Epidermal melanocyte (primary cell): Measurements from ENCODE around the gene ITPKB.
"Not testable (repeated sequence)": the region's sequence is repeated elsewhere in the genome, so short reads cannot be mapped to it uniquely, and the experiment has no call there.

ENCODE experiments used
- DNase-seq: peaks from one replicate; pipeline ENCODE4 v3.0.0; 2011; ENCODE audit warnings: low spot score; ENCODE audit not compliant: insufficient read length

The ITPKB gene

GRCh38 chr1:226625832-226626576 lies 113.1 kb downstream of the ITPKB start:
- no peak for DNase-seq

- no peak for DNase-seq
Measured at GRCh38 chr1:226625326-226625725, 113.8 kb downstream of the ITPKB start.

- no peak for DNase-seq
Measured at GRCh38 chr1:226624526-226624925, 114.6 kb downstream of the ITPKB start.

DNA sequence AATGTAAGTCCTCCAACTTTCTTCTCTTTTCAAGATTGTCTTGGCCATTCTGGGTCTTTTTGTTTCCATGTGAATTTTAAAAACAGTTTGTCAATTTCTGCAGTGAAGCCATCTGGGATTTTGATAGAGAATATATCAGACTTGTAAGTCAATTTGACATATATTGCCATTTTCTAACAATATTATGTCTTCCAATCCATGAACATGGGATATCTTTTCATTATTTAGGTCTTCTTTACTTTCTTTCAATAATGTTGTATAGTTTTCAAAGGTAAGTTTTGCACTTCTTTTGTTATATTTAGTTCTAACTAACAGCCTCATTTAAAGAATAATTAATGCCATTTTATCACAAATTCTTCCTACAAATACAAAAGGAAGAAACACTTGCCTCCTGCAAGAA lies 117.1 kb downstream of the ITPKB start:
- no peak for DNase-seq

- DNase-seq = no peak
Measured at GRCh38 chr1:226619031-226619430, 120.1 kb downstream of the ITPKB start.

- no peak for DNase-seq
Measured at GRCh38 chr1:226618380-226618779, 120.7 kb downstream of the ITPKB start.

DNA sequence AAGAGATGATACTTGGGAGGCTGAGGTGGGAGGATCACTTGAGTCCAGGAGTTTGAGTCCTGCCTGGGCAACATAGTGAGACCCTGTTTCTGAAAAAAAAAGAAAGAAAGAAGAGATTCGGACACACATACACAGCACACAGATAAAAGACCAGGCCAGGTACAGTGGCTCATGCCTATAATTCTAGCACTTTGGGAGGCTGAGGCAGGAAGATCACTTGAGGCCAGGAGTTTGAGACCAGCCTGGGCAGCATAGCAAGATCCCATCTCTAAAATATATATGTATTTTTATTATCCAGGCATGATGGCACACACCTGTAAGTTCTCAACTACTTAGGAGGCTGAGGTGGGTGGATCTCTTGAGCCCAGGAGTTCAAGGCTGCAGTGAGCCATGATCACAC lies 121.4 kb downstream of the ITPKB start:
- not testable (repeated sequence) for DNase-seq

DNA sequence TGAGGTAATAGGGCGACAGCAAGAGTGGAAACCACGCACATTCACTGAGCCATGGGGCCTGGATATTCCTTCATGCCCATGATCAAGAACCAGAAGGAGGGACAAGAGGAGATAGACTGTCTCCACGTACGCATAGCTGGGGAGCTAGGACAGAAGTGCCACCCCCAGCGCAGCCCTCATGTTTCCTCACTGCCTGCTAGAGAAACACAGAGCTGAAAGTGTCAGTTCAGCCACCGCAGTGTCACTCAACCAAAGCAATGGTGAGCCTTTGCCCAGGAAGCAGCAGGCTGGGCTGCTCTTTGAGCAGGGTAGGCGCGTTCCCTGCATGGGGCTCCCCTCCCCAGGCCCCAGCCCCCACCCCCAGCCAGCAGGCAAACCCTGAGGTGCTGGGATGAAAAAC lies 122.0 kb downstream of the ITPKB start:
- no peak for DNase-seq

- DNase-seq = no peak
Measured at GRCh38 chr1:226616636-226617035, 122.4 kb downstream of the ITPKB start.

GRCh38 chr1:226615876-226616275 lies 123.2 kb downstream of the ITPKB start:
- DNase-seq = no peak

DNA sequence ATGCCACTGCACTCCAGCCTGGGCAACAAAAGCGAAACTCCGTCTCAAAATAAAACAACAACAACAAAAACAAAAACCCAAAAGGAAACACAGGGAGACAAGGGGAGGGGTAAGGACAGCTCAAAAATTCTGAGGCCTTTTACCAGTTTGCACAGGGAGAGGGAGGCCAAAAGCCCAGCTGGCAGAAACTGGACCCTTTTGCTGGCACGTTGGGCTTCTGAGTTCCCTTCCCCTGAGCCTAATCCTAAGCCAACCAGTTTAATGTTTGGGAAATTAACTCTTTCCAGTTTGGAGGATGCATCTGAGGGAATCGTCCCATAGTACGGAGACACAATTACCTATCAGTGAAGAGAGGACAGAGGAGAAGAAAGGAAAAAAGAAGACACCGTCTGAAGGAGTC lies 127.1 kb downstream of the ITPKB start:
- not testable (repeated sequence) for DNase-seq

- DNase-seq = no peak
Measured at GRCh38 chr1:226611301-226611700, 127.8 kb downstream of the ITPKB start.

GRCh38 chr1:226610671-226611070 lies 128.4 kb downstream of the ITPKB start:
- no peak for DNase-seq

- peak; percentile 76 for DNase-seq
Measured at GRCh38 chr1:226609836-226610455, 129.1 kb downstream of the ITPKB start.

- DNase-seq = peak; percentile 50
Measured at GRCh38 chr1:226608699-226609505, 130.2 kb downstream of the ITPKB start.

DNA sequence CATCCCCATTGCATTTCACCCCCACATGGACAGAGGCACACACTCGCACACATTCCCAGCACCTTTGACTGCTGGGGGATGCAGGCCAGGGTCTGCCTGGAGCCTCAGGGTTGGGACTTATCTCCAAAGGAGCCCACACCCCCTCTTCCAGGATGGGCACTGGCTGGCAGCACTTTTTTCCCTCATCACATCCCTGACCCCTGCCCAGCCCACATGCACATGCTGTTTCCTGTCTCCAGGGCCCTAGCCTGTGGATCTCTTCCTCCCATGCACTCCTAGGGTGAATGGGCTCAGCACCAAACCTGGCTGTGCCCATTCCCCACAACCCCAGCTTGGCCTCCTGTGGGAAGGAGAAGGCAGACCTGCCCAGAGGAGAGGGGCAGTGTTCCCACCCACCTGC lies 131.3 kb downstream of the ITPKB start:
- no peak for DNase-seq

GRCh38 chr1:226607268-226607660 lies 131.8 kb downstream of the ITPKB start:
- no peak for DNase-seq

DNA sequence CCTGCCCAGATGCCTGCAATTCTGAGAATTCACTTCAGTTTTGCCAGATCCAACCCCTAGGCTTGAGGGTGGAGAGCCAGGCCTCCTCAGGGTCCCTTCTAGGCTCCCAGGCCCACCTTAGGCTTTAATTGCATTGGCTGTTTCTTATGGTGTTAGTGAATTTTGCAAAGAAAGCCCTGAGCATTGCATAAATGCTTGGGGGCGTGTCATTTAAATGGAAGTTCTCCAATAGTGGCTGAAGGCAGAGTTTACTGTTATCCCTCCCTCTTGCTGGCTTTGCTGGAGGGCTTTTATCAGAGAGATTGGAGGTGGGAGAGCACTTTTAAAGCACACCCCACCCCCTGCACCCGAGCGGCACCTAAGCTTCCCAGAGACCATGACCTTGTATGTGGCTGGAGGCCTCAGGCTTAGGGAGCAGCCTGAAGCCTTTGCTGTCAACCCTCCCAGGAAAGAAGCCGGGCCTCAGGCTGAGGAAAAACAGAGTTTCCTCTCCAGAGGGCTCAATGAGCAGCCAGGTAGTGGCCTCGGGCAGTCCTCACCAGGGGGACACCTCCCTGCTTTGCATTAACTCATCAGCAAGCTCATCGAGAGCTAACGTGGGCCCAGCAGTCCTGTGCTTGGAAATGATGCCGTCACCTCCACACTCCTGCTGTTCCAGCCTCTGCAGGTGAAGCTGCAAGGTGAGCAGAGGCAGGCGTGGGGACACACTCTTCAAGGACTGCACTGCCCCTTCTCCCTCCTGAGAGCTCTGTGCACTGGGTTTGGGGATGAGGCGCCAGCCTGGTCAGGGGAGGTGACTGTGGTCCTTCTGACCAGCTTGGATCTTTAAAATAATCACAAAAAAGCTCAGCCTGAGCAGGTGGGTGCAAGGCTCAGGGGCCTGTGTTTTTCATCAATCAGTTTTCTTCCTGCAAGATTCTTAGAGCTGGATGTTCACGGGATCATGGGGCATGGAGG lies 132.5 kb downstream of the ITPKB start:
- no peak for DNase-seq

DNA sequence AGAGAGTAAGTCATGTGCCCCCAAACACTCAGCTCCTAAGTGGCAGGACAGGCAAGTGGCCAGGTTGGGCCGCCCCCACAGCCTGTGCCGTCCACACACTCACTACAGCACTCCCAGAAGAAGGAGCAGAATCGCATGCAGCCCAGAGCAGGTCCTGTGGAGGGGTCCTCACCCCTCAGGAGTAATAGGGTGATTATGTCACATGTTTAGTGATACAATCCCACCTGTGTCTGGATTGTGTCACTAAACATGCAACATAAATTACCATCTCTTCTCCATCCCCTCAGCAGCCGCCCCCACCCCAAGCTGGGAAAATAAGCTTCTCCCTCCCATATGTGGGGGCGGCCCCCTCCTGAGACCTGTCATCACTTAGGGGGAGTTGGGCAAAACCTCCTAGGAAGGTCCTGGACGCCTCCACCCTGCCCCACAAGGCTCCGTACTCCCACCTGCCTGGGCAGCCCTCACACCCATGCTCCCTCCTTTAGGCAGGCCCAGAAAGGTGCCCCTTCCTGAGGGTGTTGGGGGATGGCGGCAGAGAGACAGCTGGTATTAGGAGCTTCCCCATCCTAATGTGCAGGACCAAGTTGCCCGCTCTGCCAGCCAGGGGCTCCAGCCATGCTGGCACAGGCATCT lies 133.6 kb downstream of the ITPKB start:
- DNase-seq = no peak

- DNase-seq = no peak
Measured at GRCh38 chr1:226604560-226605317, 134.3 kb downstream of the ITPKB start.
